OCI-LY1 (cell line): ENCODE data around the gene PSORS1C1.

Source experiments
- EZH2 ChIP-seq: fragments of 200-600 bp; sonication (generic), shearing (Covaris generic); IDR thresholded peaks from 2 replicates; pipeline ENCODE4 v1.8.0; 2017; ENCODE audit warnings: borderline replicate concordance, mixed run types, mild to moderate bottlenecking, antibody characterized with exemption, low read length, moderate library complexity, mixed read lengths
- TF ChIP-seq, protein P1 (sequence below): fragments of 200-600 bp; sonication (generic), shearing (Covaris generic); IDR thresholded peaks from 2 replicates; pipeline ENCODE4 v1.5.1; 2017; ENCODE audit warnings: mild to moderate bottlenecking, antibody characterized with exemption, low read length, moderate library complexity, mixed read lengths

DNA sequence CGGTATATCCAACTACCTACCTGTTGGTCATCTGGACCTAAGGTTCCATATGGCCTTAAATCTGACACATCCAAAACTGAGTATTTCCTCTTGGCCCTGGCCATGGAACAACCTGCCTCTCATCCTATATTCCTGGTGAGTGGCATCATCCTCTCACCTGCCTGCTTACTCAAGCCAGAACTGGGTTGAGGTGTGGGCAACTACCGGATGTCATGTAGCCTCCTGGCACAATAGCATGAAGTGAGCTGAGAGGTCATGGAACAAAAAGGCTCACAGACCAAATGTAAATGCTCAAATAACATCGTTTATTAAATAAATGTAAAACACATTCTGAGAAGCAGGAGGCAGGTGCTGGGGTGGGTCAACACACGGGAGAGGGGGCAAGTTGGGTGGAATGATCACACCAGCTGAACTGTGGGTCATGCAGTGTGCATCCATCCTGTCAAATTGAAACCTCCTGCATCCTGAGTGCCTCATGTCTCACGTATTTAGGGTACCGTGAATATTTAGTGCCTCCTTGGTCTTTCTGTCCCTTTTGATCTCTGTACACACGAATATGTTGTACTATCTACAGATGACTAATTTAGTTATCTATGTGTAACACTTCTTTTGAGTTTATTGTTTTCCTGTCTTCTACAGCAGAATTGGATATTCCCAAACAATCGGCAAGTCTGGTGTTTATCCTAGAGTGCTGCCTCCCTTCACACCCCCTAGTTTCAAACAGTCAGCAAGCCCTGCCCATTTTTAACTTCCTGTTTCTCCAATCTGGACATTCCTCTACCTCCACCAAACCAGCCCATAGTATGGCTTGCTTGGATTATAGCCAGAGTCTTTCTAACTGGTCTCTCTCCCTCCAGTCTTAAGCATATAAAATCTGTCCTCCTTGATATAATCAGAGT lies 63.8 kb downstream of the PSORS1C1 start:
- TF ChIP-seq EZH2, result no peak
- TF ChIP-seq, protein P1, sequence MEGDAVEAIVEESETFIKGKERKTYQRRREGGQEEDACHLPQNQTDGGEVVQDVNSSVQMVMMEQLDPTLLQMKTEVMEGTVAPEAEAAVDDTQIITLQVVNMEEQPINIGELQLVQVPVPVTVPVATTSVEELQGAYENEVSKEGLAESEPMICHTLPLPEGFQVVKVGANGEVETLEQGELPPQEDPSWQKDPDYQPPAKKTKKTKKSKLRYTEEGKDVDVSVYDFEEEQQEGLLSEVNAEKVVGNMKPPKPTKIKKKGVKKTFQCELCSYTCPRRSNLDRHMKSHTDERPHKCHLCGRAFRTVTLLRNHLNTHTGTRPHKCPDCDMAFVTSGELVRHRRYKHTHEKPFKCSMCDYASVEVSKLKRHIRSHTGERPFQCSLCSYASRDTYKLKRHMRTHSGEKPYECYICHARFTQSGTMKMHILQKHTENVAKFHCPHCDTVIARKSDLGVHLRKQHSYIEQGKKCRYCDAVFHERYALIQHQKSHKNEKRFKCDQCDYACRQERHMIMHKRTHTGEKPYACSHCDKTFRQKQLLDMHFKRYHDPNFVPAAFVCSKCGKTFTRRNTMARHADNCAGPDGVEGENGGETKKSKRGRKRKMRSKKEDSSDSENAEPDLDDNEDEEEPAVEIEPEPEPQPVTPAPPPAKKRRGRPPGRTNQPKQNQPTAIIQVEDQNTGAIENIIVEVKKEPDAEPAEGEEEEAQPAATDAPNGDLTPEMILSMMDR, result no peak
